Measurements from ENCODE around the gene TRUB1. TPM values are rescaled to one million over a fixed set of nuclear protein-coding genes. Genes with fewer than 3 reads are reported as not detected.
"Not testable (repeated sequence)": the region's sequence is repeated elsewhere in the genome, so short reads cannot be mapped to it uniquely, and the experiment has no call there.

TRUB1 gene
- 28.0 and 28.6 TPM in 2 replicates for total RNA-seq

DNA sequence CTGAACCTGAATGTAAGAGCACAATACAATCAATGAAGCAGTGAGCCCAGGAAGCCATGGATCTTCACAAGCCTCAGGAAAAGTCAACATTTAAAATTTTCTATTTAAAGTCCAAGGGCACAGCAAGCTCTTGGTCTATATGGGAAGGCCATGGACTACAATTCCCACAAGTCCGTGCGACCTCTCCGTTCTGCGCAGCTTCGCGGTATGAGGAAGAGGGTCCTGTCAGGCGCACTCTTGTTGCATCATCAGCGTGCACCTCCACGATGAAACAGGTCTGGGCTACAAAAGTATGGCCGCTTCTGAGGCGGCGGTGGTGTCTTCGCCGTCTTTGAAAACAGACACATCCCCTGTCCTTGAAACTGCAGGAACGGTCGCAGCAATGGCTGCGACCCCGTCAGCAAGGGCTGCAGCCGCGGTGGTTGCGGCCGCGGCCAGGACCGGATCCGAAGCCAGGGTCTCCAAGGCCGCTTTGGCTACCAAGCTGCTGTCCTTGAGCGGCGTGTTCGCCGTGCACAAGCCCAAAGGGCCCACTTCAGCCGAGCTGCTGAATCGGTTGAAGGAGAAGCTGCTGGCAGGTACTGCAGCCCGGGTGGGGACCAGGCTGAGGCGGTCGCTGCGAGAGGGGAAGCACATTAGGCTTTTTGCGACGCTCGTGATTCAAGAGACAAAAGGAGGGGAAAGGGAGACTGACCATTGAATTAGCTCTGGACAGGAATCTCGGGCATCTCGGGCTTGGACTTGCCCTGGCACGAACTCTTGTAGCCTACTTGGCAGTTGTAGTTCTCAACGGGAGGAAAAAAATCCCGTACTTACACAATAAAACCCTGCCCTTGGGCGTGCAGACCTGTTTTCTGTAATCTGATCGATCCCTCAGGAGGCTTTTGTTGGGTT lies at the start of gene TRUB1:
Gene TRUB1 (plus strand): TSS at position 234 of the 894 bp plus-strand sequence. CDS start 59 bp downstream, at position 293.
- peak; percentile 98 for DNase-seq

DNA sequence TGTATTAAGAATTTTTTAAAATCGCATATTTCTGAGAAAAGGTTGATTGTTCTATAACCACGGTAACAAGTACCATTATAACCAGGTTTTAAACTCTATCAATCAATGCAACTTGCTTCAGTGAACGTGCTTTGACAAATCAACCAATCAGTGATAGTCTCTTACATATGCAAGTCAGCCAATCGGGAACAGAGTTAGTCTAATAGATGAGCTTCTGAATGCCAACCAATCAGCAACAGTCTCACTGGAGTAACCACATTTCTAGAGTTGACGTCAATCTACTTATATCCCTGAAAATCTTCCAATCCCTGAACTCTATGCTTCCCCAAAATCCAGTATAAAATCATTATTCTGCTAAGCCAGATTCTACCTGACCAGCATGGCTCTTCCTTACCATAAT lies 44.7 kb upstream of the TRUB1 start:
- DNase-seq: no peak

DNA sequence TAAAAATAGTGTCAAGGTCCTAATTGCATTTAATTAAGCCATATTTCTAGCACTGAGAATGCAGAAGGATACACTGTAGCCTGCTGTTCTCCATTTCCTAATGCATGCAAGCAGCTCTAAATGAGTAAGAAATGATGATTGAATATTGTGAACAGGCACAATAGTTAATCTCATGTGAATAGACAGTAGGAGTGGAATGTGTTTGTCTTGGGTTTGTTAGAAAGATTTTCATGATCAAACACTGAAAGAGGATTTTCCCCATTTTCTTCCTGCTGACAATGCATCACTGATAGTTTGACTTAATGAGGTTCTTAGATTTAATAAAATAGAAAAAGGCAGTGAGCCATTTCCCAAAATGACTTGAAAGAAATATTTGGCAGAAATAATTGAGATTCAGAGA lies 43.1 kb upstream of the TRUB1 start:
- DNase-seq: no peak

DNA sequence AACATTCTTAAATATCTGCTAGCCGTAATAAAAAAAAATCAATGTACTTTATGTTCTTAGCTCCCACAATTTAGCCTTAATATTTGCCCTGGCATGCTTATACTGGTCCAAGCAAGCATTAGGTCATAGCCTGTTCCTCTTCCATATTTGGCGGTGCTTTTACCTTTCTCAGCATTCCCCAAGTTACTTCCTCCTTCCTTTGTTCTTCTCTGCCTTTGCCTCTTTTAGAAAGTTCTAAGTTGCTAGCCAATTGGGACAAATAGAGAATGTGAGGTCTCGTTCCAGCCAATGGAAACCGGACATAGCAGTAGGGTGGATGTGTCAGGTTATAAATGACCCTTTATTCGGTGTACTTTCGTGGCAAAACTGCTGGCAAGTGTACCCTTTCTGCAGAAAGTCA lies 41.0 kb upstream of the TRUB1 start:
- DNase-seq: not testable (repeated sequence)

DNA sequence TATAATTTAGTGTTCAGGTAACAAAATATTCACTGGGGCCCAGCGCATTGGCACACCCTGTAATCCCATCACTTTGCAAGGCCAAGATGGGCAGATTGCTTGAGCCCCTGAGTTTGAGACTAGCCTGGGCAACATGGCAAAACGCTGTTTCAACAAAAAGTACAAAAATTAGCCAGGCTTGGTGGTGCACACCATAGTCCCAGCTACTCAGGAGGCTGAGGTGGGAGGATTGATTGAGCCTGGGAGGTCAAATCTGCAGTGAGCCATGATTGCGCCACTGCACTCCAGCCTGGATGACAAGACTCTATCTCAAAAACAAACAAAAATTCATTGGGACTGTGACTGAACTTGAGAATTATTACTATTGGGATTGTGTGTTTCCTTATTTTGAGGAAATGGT lies 40.4 kb upstream of the TRUB1 start:
- DNase-seq: no peak

DNA sequence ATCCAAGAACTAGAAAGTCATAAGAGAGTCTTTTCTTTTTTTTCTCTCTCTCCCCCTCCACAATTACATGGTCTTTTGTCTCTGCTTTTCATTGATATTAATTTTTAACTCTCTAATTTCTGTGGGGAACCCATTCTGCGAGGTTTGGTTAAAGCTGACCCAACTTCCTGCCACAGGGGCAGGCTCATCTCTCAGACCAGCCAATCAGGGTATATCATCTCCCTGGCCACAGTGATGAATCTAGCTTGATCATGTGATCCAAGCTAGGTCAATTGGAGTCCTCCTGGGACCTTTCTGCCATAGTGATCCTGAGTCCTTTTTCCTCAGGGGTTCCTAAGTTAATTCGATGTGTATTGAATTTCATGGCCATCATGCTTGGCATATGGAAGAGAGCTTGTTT lies 38.0 kb upstream of the TRUB1 start:
- DNase-seq: no peak

DNA sequence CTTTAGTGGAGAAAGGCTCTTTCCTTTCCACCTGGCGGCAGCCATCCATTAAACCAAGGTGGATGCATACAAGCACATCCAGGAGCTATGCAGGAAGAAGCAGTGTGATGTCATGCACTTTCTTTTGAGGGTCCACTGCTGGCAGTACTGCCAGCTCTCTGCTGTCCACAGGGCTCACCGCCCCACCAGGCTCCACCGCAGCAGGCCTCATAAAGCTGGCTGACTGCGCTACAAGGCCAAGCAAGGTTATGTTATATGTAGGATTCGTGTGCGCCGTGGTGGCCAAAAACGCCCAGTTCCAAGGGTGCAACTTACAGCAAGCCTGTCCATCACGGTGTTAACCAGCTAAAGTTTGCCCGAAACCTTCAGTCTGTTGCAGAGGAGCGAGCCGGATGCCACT lies 37.3 kb upstream of the TRUB1 start:
- no peak for DNase-seq

DNA sequence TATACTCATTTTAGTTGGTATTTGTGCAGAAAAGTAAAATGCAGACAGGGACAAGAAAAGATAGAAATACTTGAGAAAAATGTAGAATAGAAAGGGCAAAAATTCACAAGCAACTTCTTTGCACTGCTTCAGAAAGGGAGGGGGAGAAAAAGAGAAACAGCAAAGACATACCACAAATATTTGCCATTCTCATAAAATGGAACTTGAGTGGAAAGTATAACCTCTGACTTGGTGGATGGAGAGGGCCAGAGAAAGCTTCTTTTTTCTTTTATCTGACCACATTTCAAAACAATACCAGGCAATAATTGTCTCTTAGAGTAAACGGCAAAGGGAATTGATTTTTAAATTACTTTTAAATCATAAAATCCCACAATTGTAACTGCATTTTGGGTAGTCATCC lies 35.8 kb upstream of the TRUB1 start:
- no peak for DNase-seq

DNA sequence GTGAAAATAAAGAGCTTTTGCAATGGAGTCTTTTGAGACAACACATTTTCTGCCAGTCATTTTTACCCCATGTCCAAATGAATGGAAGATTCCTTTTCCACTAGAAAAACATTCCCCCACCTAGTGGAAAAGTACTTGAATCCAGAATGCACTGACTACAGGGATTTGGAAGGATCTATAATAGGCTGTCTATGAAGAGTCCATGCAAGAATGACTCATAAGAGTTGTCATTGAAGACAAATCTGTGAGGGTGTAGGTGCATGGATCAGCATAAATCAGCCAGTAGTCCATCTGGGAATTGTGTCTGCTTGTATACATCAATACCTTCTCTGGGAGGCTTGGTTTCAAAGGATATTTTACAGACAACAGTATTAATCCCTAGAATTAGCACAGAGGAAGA lies 32.5 kb upstream of the TRUB1 start:
- DNase-seq: no peak

DNA sequence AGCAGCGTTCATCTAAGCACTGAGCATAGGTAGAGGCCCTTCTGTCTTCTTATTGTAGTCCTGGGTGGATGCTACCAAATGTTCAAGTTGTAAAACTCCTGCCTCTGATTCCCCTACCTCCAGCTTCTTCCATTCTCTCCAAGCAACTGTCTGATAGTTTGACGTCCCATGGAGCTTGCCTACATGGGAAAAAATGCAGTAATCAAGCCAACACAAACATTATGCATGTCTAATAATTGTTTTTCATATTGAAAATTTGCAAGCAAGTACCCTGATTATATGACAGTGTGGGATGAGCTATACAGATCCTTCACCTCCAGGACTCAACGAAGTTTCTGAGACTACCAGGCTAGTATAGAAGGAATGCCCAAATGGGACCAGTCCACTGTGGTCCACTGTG lies 31.0 kb upstream of the TRUB1 start:
- no peak for DNase-seq

DNA sequence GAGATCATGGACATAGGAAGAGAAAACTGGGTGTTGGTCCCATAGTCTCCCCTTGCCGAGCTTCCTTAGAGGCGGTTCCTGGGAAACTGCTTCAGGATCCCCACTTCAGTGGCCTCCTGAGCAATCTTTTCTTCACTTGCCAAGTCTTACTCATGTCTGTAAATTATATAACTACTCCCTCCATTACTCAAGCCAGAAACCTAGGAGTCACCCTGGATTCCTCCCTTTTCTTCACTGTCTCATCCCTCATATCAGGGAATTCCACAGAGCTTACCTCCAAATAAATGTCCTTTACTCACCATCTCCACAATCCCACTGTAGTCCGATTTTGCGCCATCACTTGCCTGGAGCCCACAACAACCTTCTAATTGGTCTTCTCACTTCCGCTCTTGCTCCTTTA lies 29.1 kb upstream of the TRUB1 start:
- no peak for DNase-seq

DNA sequence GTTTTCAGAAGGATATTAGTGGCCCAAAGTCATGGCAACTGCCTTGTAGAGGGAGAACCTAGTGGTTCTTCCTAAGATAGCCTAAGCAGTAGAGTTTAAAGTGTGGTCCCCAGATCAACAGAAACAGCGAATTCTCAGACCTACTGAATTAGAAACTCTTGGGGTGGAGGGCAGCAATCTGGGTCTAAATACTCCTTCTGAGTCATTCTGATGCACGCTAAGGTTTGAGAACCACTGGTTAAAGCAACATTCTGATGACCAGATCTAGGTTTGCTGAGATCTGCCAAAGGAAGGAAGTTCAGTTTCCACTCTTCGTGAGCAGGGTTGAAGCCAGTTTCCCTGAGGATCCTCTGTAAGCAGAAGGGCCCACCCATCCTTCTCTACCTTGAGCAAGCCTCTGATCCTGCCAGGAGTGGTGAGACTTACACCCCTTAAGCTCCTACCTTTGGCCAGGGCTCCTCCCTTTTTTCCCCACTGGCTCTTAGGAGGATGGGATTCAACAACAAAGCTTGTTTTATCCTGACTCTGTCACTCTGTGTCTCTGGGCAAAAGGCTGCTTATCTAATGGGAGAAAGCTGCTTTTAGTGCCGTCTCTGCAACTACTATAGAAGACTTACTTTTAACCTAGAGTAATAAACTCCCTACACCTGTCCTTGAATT lies 26.8 kb upstream of the TRUB1 start:
- DNase-seq: no peak

DNA sequence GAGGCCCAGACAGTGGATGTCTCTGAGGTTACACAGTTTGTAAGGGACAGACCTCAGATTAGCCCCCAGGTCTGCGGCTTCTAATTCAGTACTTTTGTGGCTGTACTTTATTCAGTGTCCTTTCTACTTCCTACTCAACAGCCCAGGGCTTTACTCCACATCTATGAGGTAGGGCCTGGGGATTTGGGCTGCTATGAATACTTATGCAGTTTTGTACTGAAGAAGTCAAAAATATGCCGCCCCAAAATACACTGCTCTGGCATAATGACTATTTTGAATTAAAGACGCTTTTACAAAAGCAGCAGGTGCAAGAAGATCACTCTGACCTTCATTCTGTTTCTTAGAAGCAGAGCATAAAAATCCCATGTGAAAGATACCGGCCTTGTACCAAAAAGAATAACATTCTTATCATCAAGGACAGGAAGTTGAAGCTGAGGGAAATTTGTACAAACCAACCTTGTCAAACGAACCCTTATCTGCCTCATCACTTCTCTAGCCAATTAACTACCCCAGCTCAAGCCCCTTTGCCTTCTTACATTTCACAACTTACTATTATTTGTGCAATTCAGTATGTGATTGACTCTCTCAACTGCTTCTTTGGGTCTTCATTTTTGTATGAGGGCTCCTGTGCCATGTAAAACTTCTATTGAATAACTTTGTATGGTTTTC lies 26.1 kb upstream of the TRUB1 start:
- no peak for DNase-seq

DNA sequence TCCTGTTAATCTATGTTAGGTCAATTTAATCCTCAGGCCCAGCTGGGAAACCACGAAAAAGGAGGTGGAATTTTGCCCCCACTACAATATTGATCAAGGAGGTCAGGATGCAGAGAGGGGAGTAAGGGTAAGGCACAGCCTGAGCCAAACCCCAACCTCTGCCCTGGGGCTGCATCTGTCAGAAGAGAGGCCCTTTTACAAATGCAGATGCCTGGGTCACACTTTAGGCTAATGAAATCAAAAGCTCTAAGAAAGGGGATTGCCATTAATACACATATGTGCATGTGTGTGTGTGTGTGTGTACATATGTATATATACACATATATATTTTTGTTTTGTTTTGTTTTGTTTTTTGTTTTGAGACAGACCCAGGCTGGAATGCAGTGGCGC lies 25.5 kb upstream of the TRUB1 start:
- no peak for DNase-seq

DNA sequence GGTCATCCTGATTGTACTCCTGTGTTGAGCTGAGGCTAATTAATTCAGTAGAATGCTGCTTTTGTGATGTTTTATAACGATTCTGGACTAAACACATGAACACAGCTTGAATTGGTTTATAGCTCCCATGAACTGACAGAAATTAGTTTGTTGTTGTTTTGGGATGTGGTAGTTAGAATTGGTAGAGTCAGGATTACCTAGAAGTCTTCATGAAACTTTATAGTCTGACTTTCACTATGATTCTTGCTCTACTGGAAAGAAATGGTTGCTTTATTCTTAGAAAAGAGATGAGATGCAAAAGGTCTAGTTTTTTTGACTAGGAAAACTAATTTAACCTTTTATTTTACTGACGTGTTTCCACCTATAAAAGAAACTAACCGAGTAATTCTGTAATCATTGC lies 23.4 kb upstream of the TRUB1 start:
- DNase-seq: no peak

DNA sequence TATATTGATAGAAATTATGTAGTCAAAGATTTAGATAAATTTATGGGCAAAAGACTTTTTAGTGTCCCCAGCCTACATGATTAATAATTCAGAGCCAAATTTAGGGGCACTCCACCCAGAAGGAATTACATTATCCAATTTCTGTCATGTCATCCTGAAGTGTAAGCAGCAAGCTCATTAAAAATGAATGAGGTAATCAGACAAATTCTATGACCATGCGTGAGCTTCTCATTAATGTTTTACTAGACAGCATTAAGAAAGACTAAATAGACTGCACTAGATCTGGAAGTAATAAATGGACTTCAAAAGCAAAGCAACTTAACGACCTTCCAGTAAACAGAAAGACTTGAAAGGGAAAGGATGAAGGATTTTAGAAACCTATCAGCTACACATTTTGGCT lies 22.7 kb upstream of the TRUB1 start:
- DNase-seq: no peak

DNA sequence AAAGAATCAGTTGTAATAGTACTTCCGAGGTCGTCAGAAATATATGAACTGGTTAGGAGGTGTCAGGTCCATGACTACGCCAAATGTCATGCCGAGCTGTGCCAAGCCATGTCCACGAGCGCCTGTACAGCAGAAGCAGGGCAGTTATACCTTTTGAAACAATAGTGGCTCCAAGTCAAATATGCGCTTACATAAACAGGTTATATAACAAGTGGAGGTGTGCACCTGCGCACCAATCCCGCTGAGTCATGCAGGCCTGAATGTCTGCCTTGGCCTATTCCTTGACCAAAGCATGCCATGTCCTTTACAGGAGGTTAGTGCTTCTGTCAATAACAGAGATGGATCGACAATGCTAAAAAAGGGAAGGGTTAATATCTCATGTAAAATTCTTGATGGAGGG lies 21.3 kb upstream of the TRUB1 start:
- DNase-seq: no peak

DNA sequence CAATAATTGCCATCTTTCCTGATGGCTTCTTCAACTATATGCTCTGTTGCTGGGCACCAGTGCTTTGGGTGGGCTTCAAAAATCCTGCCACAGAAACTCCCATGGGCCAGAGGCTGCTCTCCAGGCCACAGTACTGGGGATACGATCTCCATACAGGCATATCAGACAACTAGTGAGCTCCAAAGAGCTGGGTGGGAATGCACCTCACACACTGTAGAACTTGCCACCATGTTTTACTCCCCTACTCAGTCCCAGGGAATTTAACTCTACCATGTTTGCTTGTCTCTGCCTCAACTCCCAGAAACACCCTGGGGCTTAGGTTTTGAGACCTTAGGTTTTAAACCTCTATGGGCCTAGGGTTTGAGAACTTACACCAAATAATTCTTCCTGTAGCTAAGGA lies 20.5 kb upstream of the TRUB1 start:
- no peak for DNase-seq

DNA sequence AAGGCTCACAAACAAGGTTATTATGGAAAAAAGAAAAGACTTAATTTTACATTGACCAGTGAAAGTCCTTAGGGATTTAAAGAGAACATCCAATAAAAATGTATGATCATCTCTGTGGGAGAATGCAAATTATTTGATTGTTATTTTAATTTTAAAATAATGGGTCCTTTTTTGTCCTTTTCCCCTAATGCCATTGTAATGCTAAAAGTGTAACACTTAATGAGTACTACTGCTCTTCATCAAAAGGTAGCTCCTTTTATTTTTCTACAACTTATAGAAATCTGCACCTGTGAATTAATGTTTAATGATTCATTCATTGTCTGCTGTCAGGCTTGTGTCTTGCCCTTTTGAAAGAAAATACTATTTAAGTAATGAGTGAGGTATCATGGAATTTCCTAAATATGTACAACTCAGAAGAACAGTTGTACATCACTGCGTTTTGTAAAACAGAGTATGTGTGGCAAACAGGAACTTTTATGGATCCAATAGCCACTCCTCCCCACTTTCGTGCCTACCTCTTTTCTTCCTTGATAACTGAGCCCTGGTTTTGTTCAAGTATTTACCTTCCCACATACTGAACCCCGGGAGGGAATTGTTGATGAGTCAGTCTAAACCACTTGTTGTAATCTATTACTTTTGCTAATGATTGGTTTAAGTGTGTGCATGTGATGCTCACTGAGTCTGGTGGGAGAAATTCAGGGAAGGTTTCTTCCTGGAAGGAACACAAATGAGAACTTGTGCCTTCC lies 19.9 kb upstream of the TRUB1 start:
- peak; percentile 22 for DNase-seq

DNA sequence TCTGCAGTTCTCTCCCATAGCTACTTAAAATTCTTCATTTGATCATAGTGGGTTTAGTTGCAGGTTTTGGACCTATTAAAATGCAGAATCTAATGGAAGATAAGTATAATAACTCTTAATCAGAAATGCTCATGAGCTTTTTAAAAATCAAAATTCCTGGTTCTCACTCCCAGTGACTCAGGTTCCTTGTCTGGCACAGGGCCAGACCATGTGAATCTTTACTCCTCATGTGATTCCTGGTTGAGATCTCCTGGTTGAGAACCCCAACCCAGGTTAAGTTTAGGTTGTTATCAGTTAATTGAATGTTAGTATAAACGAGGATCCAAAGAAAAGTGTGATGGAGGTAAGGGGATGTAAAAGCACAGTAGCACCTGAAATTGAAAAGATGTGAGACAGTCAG lies 17.5 kb upstream of the TRUB1 start:
- DNase-seq: peak; percentile 27

DNA sequence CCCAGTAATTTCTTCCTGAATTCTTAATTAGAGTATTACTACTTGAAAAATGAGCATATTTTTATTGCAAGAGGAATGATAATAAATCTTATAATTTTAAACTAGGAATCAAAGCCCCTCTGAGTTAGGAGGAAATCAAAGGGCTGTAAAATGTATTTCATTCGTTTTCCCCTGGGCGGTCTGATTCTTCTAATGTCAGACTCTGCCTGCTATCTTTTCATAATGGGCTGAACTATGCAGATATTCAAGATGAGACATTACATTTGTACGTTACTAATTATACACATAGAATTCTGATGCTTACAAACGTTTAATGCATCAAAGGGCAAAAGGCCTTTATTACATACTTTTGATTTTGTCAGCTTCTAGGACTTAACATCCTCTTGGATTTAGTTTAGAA lies 16.0 kb upstream of the TRUB1 start:
- DNase-seq: no peak

DNA sequence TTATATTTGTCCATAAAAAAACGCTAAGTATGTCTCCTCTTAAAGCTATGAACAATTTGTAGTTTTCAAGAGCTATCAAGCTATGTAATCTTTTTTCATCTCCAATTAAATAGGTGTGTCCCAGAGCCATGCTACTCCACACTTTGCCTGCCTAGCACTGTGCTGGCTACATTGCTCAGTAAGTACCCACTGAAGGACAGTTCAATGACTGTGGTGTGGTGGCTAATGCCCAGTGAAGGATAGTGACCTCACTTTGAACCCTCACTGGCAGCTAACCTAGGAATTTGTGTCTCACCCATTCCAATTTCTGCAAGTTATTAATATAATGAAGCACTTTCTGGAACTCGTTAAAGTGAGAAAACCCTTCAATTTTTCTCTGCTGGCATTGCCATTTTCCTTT lies 14.4 kb upstream of the TRUB1 start:
- DNase-seq: no peak
